Skeletal muscle cell (primary cell): Measurements from ENCODE around the gene ARL17A.
A peak's percentile ranks its signal among the peaks of the same experiment; 100 is the strongest.
"Not testable (repeated sequence)": the region's sequence is repeated elsewhere in the genome, so short reads cannot be mapped to it uniquely, and the experiment has no call there.

Experiments
- DNase-seq: peaks from one replicate; pipeline ENCODE4 v3.0.0-alpha.2; 2010; ENCODE audit warnings: low read depth
- H3K4me3 ChIP-seq: 2 replicates; pipeline ENCODE4 v1.5.1; 2011; ENCODE audit warnings: low read depth, mild to moderate bottlenecking, control low read depth, low read length, moderate library complexity

ARL17A gene

GRCh38 chr17:46579083-46580075 is at the start of gene ARL17A:
Gene ARL17A, minus strand, starts transcription at chr17:46579691. Its CDS starts 3,369 bp downstream, at chr17:46576322.
- H3K4me3 ChIP-seq = peak within 1 kb of the TSS; percentile 22
- not testable (repeated sequence) for DNase-seq

- not testable (repeated sequence) for H3K4me3 ChIP-seq, DNase-seq
Measured at GRCh38 chr17:46628753-46629436, 49.4 kb upstream of the ARL17A start.

GRCh38 chr17:46627452-46627851 is 48.0 kb upstream of the ARL17A start:
- not testable (repeated sequence) for DNase-seq, H3K4me3 ChIP-seq

GRCh38 chr17:46624726-46625125 is 45.2 kb upstream of the ARL17A start:
- not testable (repeated sequence) for H3K4me3 ChIP-seq, DNase-seq

- not testable (repeated sequence) for H3K4me3 ChIP-seq, DNase-seq
Measured at GRCh38 chr17:46623790-46624189, 44.3 kb upstream of the ARL17A start.

GRCh38 chr17:46618975-46619374 is 39.5 kb upstream of the ARL17A start:
- DNase-seq, H3K4me3 ChIP-seq: not testable (repeated sequence)

- not testable (repeated sequence) for DNase-seq, H3K4me3 ChIP-seq
Measured at GRCh38 chr17:46617121-46617520, 37.6 kb upstream of the ARL17A start.

GRCh38 chr17:46613876-46614275 is 34.4 kb upstream of the ARL17A start:
- DNase-seq, H3K4me3 ChIP-seq: not testable (repeated sequence)

GRCh38 chr17:46611304-46611703 is 31.8 kb upstream of the ARL17A start:
- DNase-seq = not testable (repeated sequence)

GRCh38 chr17:46603125-46603524 is 23.6 kb upstream of the ARL17A start:
- DNase-seq, H3K4me3 ChIP-seq: not testable (repeated sequence)

More at GRCh38 chr17:46611304-46611703, 31.8 kb upstream of the ARL17A start:
- not testable (repeated sequence) for H3K4me3 ChIP-seq

GRCh38 chr17:46600767-46601166 is 21.3 kb upstream of the ARL17A start:
- H3K4me3 ChIP-seq, DNase-seq: not testable (repeated sequence)

GRCh38 chr17:46598344-46598931 is 18.9 kb upstream of the ARL17A start:
- not testable (repeated sequence) for H3K4me3 ChIP-seq

GRCh38 chr17:46591332-46591731 is 11.8 kb upstream of the ARL17A start:
- not testable (repeated sequence) for DNase-seq, H3K4me3 ChIP-seq

More at GRCh38 chr17:46598344-46598931, 18.9 kb upstream of the ARL17A start:
- DNase-seq = not testable (repeated sequence)

- not testable (repeated sequence) for H3K4me3 ChIP-seq, DNase-seq
Measured at GRCh38 chr17:46590157-46591146, 11.0 kb upstream of the ARL17A start, which contains the start of gene NSF. Gene NSF, plus strand, starts transcription at chr17:46590669. Its CDS starts 107 bp downstream, at chr17:46590776.

GRCh38 chr17:46585444-46585843 is 6.0 kb upstream of the ARL17A start:
- DNase-seq = not testable (repeated sequence)

GRCh38 chr17:46580082-46580481 is 591 bp upstream of the ARL17A start:
- not testable (repeated sequence) for DNase-seq
- H3K4me3 ChIP-seq = peak overlapping the region; percentile 22

More at GRCh38 chr17:46585444-46585843, 6.0 kb upstream of the ARL17A start:
- not testable (repeated sequence) for H3K4me3 ChIP-seq

- not testable (repeated sequence) for H3K4me3 ChIP-seq
Measured at GRCh38 chr17:46571796-46572195, 7.7 kb downstream of the ARL17A start.

GRCh38 chr17:46566980-46567379 is 12.5 kb downstream of the ARL17A start:
- H3K4me3 ChIP-seq, DNase-seq: not testable (repeated sequence)

More at GRCh38 chr17:46571796-46572195, 7.7 kb downstream of the ARL17A start:
- not testable (repeated sequence) for DNase-seq
